Lung (tissue), 12 donors: Measurements from ENCODE around the gene KRTAP10-5. TPM values are rescaled to one million over a fixed set of nuclear protein-coding genes. Genes with fewer than 3 reads are reported as not detected.

Experiments used
- ATAC-seq: fragments of 200-7000 bp; cut with Tn5 transposase; one replicate; pipeline ENCODE4 v1.9.1; 2020; ENCODE audit warnings: moderate number of reproducible peaks; ENCODE audit not compliant: insufficient read depth, low FRiP score
- DNase-seq, 3 donors: peaks; one replicate each; pipeline ENCODE4 v3.0.0-alpha.2; 2013 to 2017
- H3K27ac ChIP-seq, 2 donors: one replicate each; pipeline ENCODE4 v1.5.1; 2013; ENCODE audit warnings: mild to moderate bottlenecking in 2 of 2, moderate library complexity in 2 of 2, control low read depth in 1 of 2, inconsistent platforms in 1 of 2, low read depth in 1 of 2, low read length in 1 of 2
- H3K27me3 ChIP-seq, 3 donors: one replicate each; pipeline ENCODE4 v1.5.1; 2013; ENCODE audit warnings: low read length in 2 of 3; ENCODE audit not compliant: control insufficient read depth in 3 of 3, insufficient read depth in 3 of 3
- H3K36me3 ChIP-seq, 4 donors: one replicate each; pipeline ENCODE4 v1.5.1; 2013; ENCODE audit warnings: low read length in 4 of 4, mild to moderate bottlenecking in 1 of 4, moderate library complexity in 1 of 4; ENCODE audit not compliant: control insufficient read depth in 4 of 4, insufficient read depth in 4 of 4
- H3K4me1 ChIP-seq, 5 donors: one replicate each; pipeline ENCODE4 v1.5.1; 2013; ENCODE audit warnings: low read length in 5 of 5, mild to moderate bottlenecking in 2 of 5, moderate library complexity in 1 of 5; ENCODE audit not compliant: control insufficient read depth in 5 of 5, insufficient read depth in 5 of 5
- H3K4me3 ChIP-seq: one replicate; pipeline ENCODE4 v1.5.1; 2013; ENCODE audit warnings: mild to moderate bottlenecking, control low read depth, moderate library complexity
- H3K9ac ChIP-seq, 2 donors: one replicate each; pipeline ENCODE4 v1.5.1; 2013; ENCODE audit warnings: low read length in 2 of 2, control low read depth in 1 of 2; ENCODE audit not compliant: insufficient read depth in 1 of 2
- H3K9me3 ChIP-seq, 4 donors: one replicate each; pipeline ENCODE4 v1.5.1; 2013; ENCODE audit warnings: low read length in 3 of 4, mild to moderate bottlenecking in 1 of 4, moderate library complexity in 1 of 4; ENCODE audit not compliant: control insufficient read depth in 4 of 4, insufficient read depth in 3 of 4
- WGBS, 2 donors: extraction: QIAGEN DNeasy Blood & Tissue Kit; methylation state at CpG; one replicate each; pipeline ENCODE4 v1.1.7; 2013; 5-methylcytosine and 5-hydroxymethylcytosine counted together
- polyA plus RNA-seq, 2 donors: library from polyadenylated mRNA; stranded (reverse); fragments of 200-250 nt; gene quantifications; one replicate each; pipeline ENCODE4 v1.2.1, GENCODE V29; 2013
- total RNA-seq, 2 donors: library from RNA; depleted of rRNA in 1 of 2; stranded (reverse); fragments of >200 nt in 1 of 2; gene quantifications; one replicate each; pipeline ENCODE4 v1.2.1, GENCODE V29; 2014 to 2021
- TF ChIP-seq, protein P1 (sequence below): IDR thresholded peaks from 2 replicates; pipeline ENCODE4 v1.5.1; 2012; ENCODE audit warnings: mild to moderate bottlenecking; ENCODE audit errors: control extremely low read depth, extremely low read depth
- donor health status: control.
- donor health status: control.
- donor health status: Bipolar disorder and iron deficiency.
- donor health status: healthy.
- donor health status: DM: yes; HTN: yes; CAD: no.

KRTAP10-5 gene
- total and polyA plus RNA-seq, 4 donors = not detected

DNA sequence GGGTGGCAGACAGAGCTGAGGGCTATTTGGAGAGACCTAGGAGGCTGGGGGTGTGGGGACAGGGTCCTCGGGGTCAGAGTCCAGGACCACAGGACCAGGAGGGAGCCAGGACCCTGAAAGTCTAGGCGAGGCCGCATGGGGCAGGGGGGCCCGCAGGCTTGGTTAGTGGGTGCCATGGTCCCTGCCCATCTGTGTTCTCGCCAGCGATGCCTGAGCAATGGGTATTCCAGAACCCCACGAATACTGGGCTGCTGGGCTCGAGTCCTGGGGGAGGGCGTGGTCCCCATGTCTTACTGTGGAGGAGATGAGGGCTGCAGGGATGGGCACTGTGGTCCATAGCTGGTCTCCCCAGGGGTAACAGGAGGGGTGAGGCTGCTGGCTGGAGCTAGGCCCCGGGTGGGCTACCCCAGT is 9.9 kb upstream of the KRTAP10-5 start:
- peaks cover 0 to 8% (median 0%) of the 10 kb centered on the region in 5 donors for H3K4me1 ChIP-seq
- no peak overlapping the region for H3K4me3 ChIP-seq
- ATAC-seq (no peak), DNase-seq (no peak)
- 79 to 92% methylated on average over 9 to 10 of the region's 10 CpGs for WGBS, 2 donors
- H3K9me3 ChIP-seq = peaks cover 0 to 6% (median 0%) of the 10 kb centered on the region in 4 donors
- H3K9ac ChIP-seq = no peak overlapping the region
- H3K27me3 ChIP-seq = no peaks in the 10 kb centered on the region
- TF ChIP-seq, protein P1, sequence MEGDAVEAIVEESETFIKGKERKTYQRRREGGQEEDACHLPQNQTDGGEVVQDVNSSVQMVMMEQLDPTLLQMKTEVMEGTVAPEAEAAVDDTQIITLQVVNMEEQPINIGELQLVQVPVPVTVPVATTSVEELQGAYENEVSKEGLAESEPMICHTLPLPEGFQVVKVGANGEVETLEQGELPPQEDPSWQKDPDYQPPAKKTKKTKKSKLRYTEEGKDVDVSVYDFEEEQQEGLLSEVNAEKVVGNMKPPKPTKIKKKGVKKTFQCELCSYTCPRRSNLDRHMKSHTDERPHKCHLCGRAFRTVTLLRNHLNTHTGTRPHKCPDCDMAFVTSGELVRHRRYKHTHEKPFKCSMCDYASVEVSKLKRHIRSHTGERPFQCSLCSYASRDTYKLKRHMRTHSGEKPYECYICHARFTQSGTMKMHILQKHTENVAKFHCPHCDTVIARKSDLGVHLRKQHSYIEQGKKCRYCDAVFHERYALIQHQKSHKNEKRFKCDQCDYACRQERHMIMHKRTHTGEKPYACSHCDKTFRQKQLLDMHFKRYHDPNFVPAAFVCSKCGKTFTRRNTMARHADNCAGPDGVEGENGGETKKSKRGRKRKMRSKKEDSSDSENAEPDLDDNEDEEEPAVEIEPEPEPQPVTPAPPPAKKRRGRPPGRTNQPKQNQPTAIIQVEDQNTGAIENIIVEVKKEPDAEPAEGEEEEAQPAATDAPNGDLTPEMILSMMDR = no peak
- H3K36me3 ChIP-seq = no peaks in the 10 kb centered on the region
- H3K27ac ChIP-seq = no peak overlapping the region

DNA sequence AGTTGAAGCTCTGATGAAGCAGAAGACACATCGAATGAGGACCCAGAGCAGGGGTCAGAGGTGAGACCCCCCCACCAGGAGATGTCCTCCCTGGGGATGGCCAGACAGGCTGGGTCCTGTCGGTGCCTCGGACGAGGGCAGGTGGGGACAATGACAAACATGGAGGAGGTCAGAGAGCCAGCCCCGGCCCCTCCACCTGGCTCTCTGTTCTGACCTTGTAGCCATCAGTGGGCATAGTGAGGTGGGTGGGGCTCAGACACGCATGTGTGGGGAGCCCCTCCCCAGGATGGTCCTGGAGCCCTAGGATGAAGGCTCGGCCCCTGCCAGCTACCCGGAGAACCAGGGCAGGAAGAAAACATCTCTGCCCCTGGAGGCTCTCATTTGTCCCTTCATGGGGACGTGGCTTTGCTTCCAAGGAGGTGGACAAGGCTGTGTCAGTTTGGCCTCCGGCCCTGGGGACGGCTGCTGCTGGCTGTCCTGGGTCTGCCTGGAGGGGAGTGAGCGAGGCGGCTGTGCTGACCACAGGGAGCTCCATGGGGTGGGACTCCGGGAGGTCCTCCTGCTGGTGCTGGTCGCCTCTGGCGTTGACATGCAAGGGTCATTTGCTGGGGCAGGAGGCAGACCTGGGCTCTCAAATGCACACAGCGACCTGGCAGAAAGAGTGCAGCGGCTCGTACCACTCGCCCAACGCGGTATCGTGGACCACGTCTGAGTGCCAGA is 9.3 kb upstream of the KRTAP10-5 start:
- Histone ChIP-seq H3K27me3 (peaks cover 0 to under 1% (median 0%) of the 10 kb centered on the region in 3 donors), H3K9ac (no peak overlapping the region), H3K36me3 (no peaks in the 10 kb centered on the region), H3K4me1 (peaks cover 0 to 8% (median 0%) of the 10 kb centered on the region in 5 donors), H3K27ac (no peak overlapping the region), H3K9me3 (peaks cover 0 to 6% (median 0%) of the 10 kb centered on the region in 4 donors), H3K4me3 (no peak overlapping the region)
- DNase-seq = no peak
- TF ChIP-seq, protein P1 = no peak
- 79 to 85% methylated on average over 24 of the region's 24 CpGs for WGBS, 2 donors
- ATAC-seq = no peak

DNA sequence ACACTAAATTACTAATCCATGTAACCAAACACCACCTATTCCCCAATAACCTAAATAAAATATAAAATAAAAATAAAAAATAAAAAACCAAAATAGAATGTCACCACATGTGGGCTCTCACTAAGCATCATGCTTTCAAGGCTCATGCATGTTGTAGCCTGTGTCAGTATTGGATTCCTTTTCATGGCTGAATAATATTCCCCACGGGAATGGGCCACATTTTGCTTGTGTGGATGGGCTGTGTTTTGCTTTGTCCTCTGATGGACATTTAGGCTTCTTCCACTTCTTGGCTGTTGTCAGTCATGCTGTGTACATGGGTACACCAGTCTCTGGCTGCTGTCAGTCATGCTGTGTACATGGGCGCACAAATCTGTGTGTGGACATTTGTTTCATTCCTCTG is 8.7 kb upstream of the KRTAP10-5 start:
- Histone ChIP-seq H3K27ac (no peak overlapping the region), H3K27me3 (peaks cover 0 to 2% (median under 1%) of the 10 kb centered on the region in 3 donors), H3K4me3 (no peak overlapping the region), H3K9ac (no peak overlapping the region), H3K36me3 (no peaks in the 10 kb centered on the region), H3K9me3 (peaks cover 0 to 6% (median 0%) of the 10 kb centered on the region in 4 donors), H3K4me1 (peaks cover 0 to 8% (median 0%) of the 10 kb centered on the region in 5 donors)
- no peak for ATAC-seq
- 96 to 100% methylated on average over 2 of the region's 2 CpGs for WGBS, 2 donors
- DNase-seq = no peak
- TF ChIP-seq, protein P1 = no peak
